Activated CD4-positive, alpha-beta T cell treated with anti-CD3 and anti-CD28 coated beads, Interleukin-2, amount 50 U/mL, for 16 hours (primary cell): ENCODE measurements around the gene INAFM2.
A peak's percentile ranks its signal among the peaks of the same experiment; 100 is the strongest.

Source experiments
- DNase-seq: peaks from one replicate; pipeline ENCODE4 v3.0.0-alpha.2; 2020

INAFM2 gene

GRCh38 chr15:40345225-40345866 lies 21.9 kb downstream of the INAFM2 start:
- DNase-seq, result no peak

GRCh38 chr15:40345867-40346578 lies 22.5 kb downstream of the INAFM2 start:
- no peak for DNase-seq

GRCh38 chr15:40346579-40347558 lies 23.4 kb downstream of the INAFM2 start:
- no peak for DNase-seq

GRCh38 chr15:40347559-40348473 lies 24.3 kb downstream of the INAFM2 start:
- DNase-seq, result no peak

GRCh38 chr15:40348474-40348870 lies 25.0 kb downstream of the INAFM2 start:
- no peak for DNase-seq

- DNase-seq, result no peak
These were observed 25.7 kb downstream of the INAFM2 start for GRCh38 chr15:40349163-40349562.

- no peak for DNase-seq
These were observed 28.9 kb downstream of the INAFM2 start for GRCh38 chr15:40352281-40352901.

- DNase-seq, result no peak
These were observed 30.2 kb downstream of the INAFM2 start for GRCh38 chr15:40353697-40354096.

GRCh38 chr15:40354408-40355171 lies 31.1 kb downstream of the INAFM2 start:
- DNase-seq, result no peak

GRCh38 chr15:40355976-40356585 lies 32.6 kb downstream of the INAFM2 start:
- DNase-seq, result no peak

- no peak for DNase-seq
These were observed 33.8 kb downstream of the INAFM2 start for GRCh38 chr15:40357246-40357645.

- peak; percentile 86 for DNase-seq
These were observed 34.4 kb downstream of the INAFM2 start, which contains the start of gene DISP2 for GRCh38 chr15:40357723-40358470. Gene DISP2 (plus strand): TSS chr15:40358219. CDS start chr15:40358322, 103 bp downstream.

- peak; percentile 56 for DNase-seq
These were observed 35.2 kb downstream of the INAFM2 start for GRCh38 chr15:40358471-40359353.

GRCh38 chr15:40360015-40360414 lies 36.5 kb downstream of the INAFM2 start:
- DNase-seq, result no peak

- DNase-seq, result no peak
These were observed 38.1 kb downstream of the INAFM2 start for GRCh38 chr15:40361640-40362039.

GRCh38 chr15:40363611-40364010 lies 40.1 kb downstream of the INAFM2 start:
- no peak for DNase-seq

GRCh38 chr15:40364251-40364650 lies 40.8 kb downstream of the INAFM2 start:
- DNase-seq, result no peak

GRCh38 chr15:40365016-40365415 lies 41.5 kb downstream of the INAFM2 start:
- DNase-seq, result no peak
